ENCODE data around the gene PTEN. TPM values are rescaled to one million over a fixed set of nuclear protein-coding genes. Genes with fewer than 3 reads are reported as not detected.

Gene PTEN
- total and polyA plus RNA-seq, 8 donors = 26.2 to 374 (median 59.7) TPM

- H3K27me3 ChIP-seq = no peaks in the 10 kb centered on the region
- WGBS, 5 donors = 59 to 89% (median 82%) methylated on average over 2 of the region's 2 CpGs
- intact Hi-C loops (cut with DNase I; ENCODE audit: low total_unique reads) = no loop called here
- no peak overlapping the region for H3K27ac ChIP-seq
- no peaks in the 10 kb centered on the region for H3K9me3 ChIP-seq
- no peak for DNase-seq
- H3K4me1 ChIP-seq = peaks cover 0 to 10% (median 5%) of the 10 kb centered on the region in 4 donors
- peaks cover 3 to 47% (median 41%) of the 10 kb centered on the region in 4 donors for H3K36me3 ChIP-seq
- H3K4me3 ChIP-seq = no peak overlapping the region
- TF ChIP-seq POLR2AphosphoS5 (IDR thresholded peaks at IDR 0.05) (no peak), CTCF (IDR thresholded peaks at IDR 0.05) (no peak), POLR2A (IDR thresholded peaks at IDR 0.05) (no peak), EP300 (IDR thresholded peaks at IDR 0.05) (no peak)
These were observed 103.0 kb downstream of the PTEN start for GRCh38 chr10:87966459-87966858.

- Histone ChIP-seq H3K9me3 (no peaks in the 10 kb centered on the region), H3K4me3 (no peak overlapping the region), H3K36me3 (no peaks in the 10 kb centered on the region), H3K27me3 (no peaks in the 10 kb centered on the region), H3K4me1 (peaks cover 0 to 9% (median 2%) of the 10 kb centered on the region in 4 donors), H3K27ac (no peak overlapping the region)
- intact Hi-C loops (cut with DNase I; ENCODE audit: low total_unique reads) = no loop called here
- TF ChIP-seq EP300 (IDR thresholded peaks at IDR 0.05) (no peak), CTCF (IDR thresholded peaks at IDR 0.05) (no peak), POLR2AphosphoS5 (IDR thresholded peaks at IDR 0.05) (no peak), POLR2A (IDR thresholded peaks at IDR 0.05) (no peak)
- no peak for DNase-seq
These were observed 110.2 kb downstream of the PTEN start for GRCh38 chr10:87973635-87974034.

GRCh38 chr10:87974130-87974529, 110.7 kb downstream of the PTEN start:
- intact Hi-C loops (cut with DNase I; ENCODE audit: low total_unique reads) = no loop called here
- H3K9me3 ChIP-seq = no peaks in the 10 kb centered on the region
- no peaks in the 10 kb centered on the region for H3K36me3 ChIP-seq
- H3K27me3 ChIP-seq = no peaks in the 10 kb centered on the region
- TF ChIP-seq EP300 (IDR thresholded peaks at IDR 0.05) (no peak), POLR2AphosphoS5 (IDR thresholded peaks at IDR 0.05) (no peak), POLR2A (IDR thresholded peaks at IDR 0.05) (no peak), CTCF (IDR thresholded peaks at IDR 0.05) (no peak)
- H3K4me1 ChIP-seq = peaks cover 0 to 9% (median 2%) of the 10 kb centered on the region in 4 donors
- DNase-seq = no peak
- WGBS, 5 donors = 79 to 87% (median 83%) methylated on average over 3 of the region's 3 CpGs
- H3K27ac ChIP-seq = no peak overlapping the region
- no peak overlapping the region for H3K4me3 ChIP-seq

GRCh38 chr10:87974769-87975168, 111.3 kb downstream of the PTEN start:
- WGBS, 5 donors = 74 to 100% (median 94%) methylated on average over 1 of the region's 1 CpG
- intact Hi-C loops (cut with DNase I; ENCODE audit: low total_unique reads) = no loop called here
- Histone ChIP-seq H3K4me3 (no peak overlapping the region), H3K36me3 (no peaks in the 10 kb centered on the region), H3K9me3 (no peaks in the 10 kb centered on the region), H3K27ac (no peak overlapping the region), H3K4me1 (peaks cover 0 to 9% (median 1%) of the 10 kb centered on the region in 4 donors), H3K27me3 (no peaks in the 10 kb centered on the region)
- no peak for TF ChIP-seq POLR2AphosphoS5 (IDR thresholded peaks at IDR 0.05)
- no peak for TF ChIP-seq POLR2A (IDR thresholded peaks at IDR 0.05)
- TF ChIP-seq EP300 (IDR thresholded peaks at IDR 0.05) = no peak
- no peak for TF ChIP-seq CTCF (IDR thresholded peaks at IDR 0.05)
- DNase-seq = no peak

Data from stomach (tissue), 9 donors.